ENCODE measurements around the gene ELMO1.

ELMO1 gene

GRCh38 chr7:37467002-37467401, 18.3 kb upstream of the ELMO1 start:
- DNase-seq = peak; percentile 58

GRCh38 chr7:37462138-37462537, 13.5 kb upstream of the ELMO1 start:
- no peak for DNase-seq

- no peak for DNase-seq
Measured at GRCh38 chr7:37455081-37455480, 6.4 kb upstream of the ELMO1 start.

- DNase-seq = no peak
Measured at GRCh38 chr7:37452346-37452745, 3.7 kb upstream of the ELMO1 start.

- no peak for DNase-seq
Measured at GRCh38 chr7:37450035-37450434, 1.4 kb upstream of the ELMO1 start.

- DNase-seq = no peak
Measured at GRCh38 chr7:37449621-37450020, 957 bp upstream of the ELMO1 start.

- DNase-seq = no peak
Measured at GRCh38 chr7:37448011-37448635, 541 bp downstream of the ELMO1 start.

- no peak for DNase-seq
Measured at GRCh38 chr7:37446371-37446770, 2.3 kb downstream of the ELMO1 start.

- DNase-seq = no peak
Measured at GRCh38 chr7:37445790-37446189, 2.9 kb downstream of the ELMO1 start.

GRCh38 chr7:37445064-37445723, 3.5 kb downstream of the ELMO1 start:
- no peak for DNase-seq

- DNase-seq = no peak
Measured at GRCh38 chr7:37443627-37444026, 5.0 kb downstream of the ELMO1 start.

- no peak for DNase-seq
Measured at GRCh38 chr7:37442268-37442667, 6.4 kb downstream of the ELMO1 start.

GRCh38 chr7:37441816-37442215, 6.8 kb downstream of the ELMO1 start:
- DNase-seq = no peak

GRCh38 chr7:37441386-37441760, 7.3 kb downstream of the ELMO1 start:
- DNase-seq = no peak

GRCh38 chr7:37440738-37441385, 7.8 kb downstream of the ELMO1 start:
- peak; percentile 77 for DNase-seq

- DNase-seq = peak; percentile 84
Measured at GRCh38 chr7:37439653-37440026, 9.0 kb downstream of the ELMO1 start.

GRCh38 chr7:37438906-37439652, 9.6 kb downstream of the ELMO1 start:
- DNase-seq = peak; percentile 64

- DNase-seq = no peak
Measured at GRCh38 chr7:37435156-37435855, 13.4 kb downstream of the ELMO1 start.

GRCh38 chr7:37434529-37434928, 14.1 kb downstream of the ELMO1 start:
- DNase-seq = no peak

GRCh38 chr7:37433166-37433565, 15.5 kb downstream of the ELMO1 start:
- DNase-seq = no peak

- peak; percentile 64 for DNase-seq
Measured at GRCh38 chr7:37432281-37432920, 16.3 kb downstream of the ELMO1 start.

GRCh38 chr7:37431413-37431812, 17.3 kb downstream of the ELMO1 start:
- DNase-seq = no peak

- no peak for DNase-seq
Measured at GRCh38 chr7:37430640-37431039, 18.0 kb downstream of the ELMO1 start.

All from activated CD4-positive, alpha-beta T cell treated with anti-CD3 and anti-CD28 coated beads, Interleukin-10, Interleukin-2, amounts not matched to agents 100 ng/mL and 50 ng/mL, durations not matched to agents 16 hours and 8 hours (primary cell).